Measurements from ENCODE around the gene RFPL1. TPM values are rescaled to one million over a fixed set of nuclear protein-coding genes. Genes with fewer than 3 reads are reported as not detected.
A peak's percentile ranks its signal among the peaks of the same experiment; 100 is the strongest.
"Not testable (repeated sequence)": the region's sequence is repeated elsewhere in the genome, so short reads cannot be mapped to it uniquely, and the experiment has no call there.

Gene RFPL1
- total RNA-seq: not detected
- long read RNA-seq: 0 reads

GRCh38 chr22:29438283-29438682 is at the start of gene RFPL1:
TSS of gene RFPL1 (plus strand) at chr22:29438583.
- intact Hi-C loops (cut with DNase I, micrococcal nuclease); ATAC-seq; DNase-seq: not testable (repeated sequence)

GRCh38 chr22:29388759-29389090 is 49.7 kb upstream of the RFPL1 start:
- ATAC-seq (no peak), DNase-seq (no peak)
- intact Hi-C loops (cut with DNase I, micrococcal nuclease): no loop called here

GRCh38 chr22:29390270-29390669 is 48.1 kb upstream of the RFPL1 start:
- ATAC-seq: no peak
- intact Hi-C loops (cut with DNase I, micrococcal nuclease): loop anchor here in 1 of 2 donors (10.0 kb wide), 1 partner anchor 135 kb away; no protein-coding TSS in a partner anchor

GRCh38 chr22:29391546-29391945 is 46.8 kb upstream of the RFPL1 start:
- no peak for DNase-seq
- ATAC-seq: no peak
- intact Hi-C loops (cut with DNase I, micrococcal nuclease): loop anchor here in 1 of 2 donors (10.0 kb wide), 1 partner anchor 133 kb away; no protein-coding TSS in a partner anchor

More at GRCh38 chr22:29390270-29390669, 48.1 kb upstream of the RFPL1 start:
- no peak for DNase-seq

DNA sequence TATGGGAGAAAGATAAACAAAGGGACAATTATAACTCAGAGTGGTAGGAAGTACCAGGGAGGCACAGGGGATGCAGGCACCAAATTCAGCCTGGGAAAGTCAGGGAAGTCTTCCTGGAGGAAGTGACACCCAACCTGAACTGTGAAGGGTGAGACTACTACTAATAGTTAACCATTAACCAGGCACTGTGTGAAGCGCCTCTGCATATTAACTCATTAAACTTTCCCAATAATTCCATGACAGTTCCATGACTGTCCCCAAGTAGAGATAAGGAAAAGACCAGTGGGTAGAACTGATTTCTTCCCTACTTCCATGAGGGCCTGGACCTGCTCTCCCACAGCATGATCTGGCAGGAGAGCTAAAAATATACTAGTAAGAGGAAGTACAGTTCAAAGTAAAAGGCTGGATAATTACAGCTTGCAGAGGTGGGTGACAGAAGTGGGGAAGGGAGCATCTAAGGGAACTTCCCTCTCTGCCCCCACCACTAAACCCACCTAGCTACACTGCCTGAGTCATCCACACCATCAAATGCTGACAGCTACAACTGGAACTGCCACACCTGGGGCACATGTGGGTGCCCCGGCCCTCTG is 45.3 kb upstream of the RFPL1 start:
- DNase-seq (no peak), ATAC-seq (peak; percentile 22)
- intact Hi-C loops (cut with DNase I, micrococcal nuclease): loop anchor here in 1 of 2 donors (10.0 kb wide), 1 partner anchor 132 kb away; no protein-coding TSS in a partner anchor

DNA sequence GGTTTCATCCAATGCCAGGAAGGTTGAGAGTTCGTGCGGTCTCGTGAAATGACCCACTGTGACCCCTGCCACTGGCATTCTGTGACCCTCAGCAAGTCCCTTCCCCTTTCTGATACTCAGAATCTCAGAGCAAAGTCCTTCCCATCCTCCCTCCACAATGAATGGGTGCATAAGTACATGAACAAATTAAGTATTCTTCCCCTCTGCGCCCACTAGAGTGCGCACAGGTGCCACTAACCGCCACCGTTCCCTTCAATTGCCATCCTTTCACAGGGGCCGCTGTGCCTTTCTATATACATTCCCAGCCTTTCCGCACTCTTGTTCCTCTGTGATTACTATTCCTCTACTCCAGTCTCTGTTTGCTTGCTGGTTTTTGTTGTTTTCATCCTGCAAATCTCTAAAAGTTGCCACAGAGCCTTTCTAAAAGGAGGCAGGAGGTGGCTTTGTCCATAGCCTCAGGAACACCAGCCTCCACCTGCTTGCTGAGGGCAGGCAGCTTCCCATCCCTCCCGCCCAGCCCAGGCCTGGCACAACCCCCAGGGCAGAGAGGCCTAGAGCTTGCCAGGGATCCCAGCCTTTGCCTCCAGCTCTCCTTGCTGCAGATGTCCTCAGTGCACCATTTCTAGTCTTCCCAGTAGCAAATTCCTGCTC is 43.3 kb upstream of the RFPL1 start:
- DNase-seq (peak; percentile 60 to 79), ATAC-seq (peak; percentile 86)
- intact Hi-C loops (cut with DNase I, micrococcal nuclease): loop anchor here in 1 of 2 donors (10.0 kb wide), 1 partner anchor 130 kb away; no protein-coding TSS in a partner anchor

DNA sequence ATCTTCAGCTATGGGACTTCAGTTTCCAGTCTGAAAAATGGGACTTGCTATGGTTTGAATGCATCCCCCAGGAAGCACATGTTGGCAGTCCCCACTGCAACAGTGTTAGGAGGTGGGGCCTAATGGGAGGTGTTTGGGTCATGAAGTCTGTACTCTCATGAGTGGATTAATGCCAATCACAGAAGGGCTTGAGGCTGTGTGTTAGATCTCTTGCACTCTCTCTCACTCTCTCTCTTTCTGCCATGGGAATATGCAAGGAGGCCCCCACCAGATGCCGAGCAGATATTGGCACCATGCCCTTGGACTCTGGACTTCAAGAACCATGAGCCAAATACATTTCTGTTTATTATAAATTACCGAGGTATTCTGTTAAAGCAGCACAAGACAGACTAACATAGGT is 42.3 kb upstream of the RFPL1 start:
- DNase-seq (no peak), ATAC-seq (no peak)
- intact Hi-C loops (cut with DNase I, micrococcal nuclease): loop anchor here in 1 of 2 donors (10.0 kb wide), 1 partner anchor 129 kb away; no protein-coding TSS in a partner anchor

GRCh38 chr22:29397791-29398190 is 40.6 kb upstream of the RFPL1 start:
- ATAC-seq (no peak), DNase-seq (no peak)
- intact Hi-C loops (cut with DNase I, micrococcal nuclease): loop anchor here in 1 of 2 donors (10.0 kb wide), 1 partner anchor 127 kb away; no protein-coding TSS in a partner anchor

DNA sequence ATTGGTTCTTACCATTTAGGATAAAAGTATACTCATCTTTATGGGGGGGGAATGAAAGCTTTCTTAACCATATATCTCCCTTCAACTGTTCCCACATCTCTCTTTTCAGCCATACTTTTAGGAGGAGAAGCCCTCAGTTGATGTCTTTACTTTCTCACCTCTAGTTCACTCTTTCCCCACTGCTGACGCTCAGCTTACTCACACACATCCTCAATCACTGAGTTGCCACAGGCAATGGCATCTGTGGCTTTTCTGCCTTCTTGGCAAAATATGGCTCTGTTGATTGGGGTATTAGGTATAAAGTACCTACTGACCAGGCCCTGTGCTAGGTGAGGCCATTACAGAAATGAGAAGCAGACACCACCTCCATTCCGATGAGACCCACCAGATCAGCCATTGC is 37.8 kb upstream of the RFPL1 start:
- no peak for ATAC-seq

GRCh38 chr22:29401538-29401937 is 36.8 kb upstream of the RFPL1 start:
- DNase-seq: not testable (repeated sequence)

More for the DNA sequence above, 37.8 kb upstream of the RFPL1 start:
- intact Hi-C loops (cut with DNase I, micrococcal nuclease): no loop called here
- no peak for DNase-seq

GRCh38 chr22:29408940-29409339 is 29.4 kb upstream of the RFPL1 start:
- no peak for ATAC-seq
- intact Hi-C loops (cut with DNase I, micrococcal nuclease): no loop called here

More at GRCh38 chr22:29401538-29401937, 36.8 kb upstream of the RFPL1 start:
- ATAC-seq; intact Hi-C loops (cut with DNase I, micrococcal nuclease): not testable (repeated sequence)

GRCh38 chr22:29411569-29412211 is 26.7 kb upstream of the RFPL1 start:
- intact Hi-C loops (cut with DNase I, micrococcal nuclease); DNase-seq; ATAC-seq: not testable (repeated sequence)

More at GRCh38 chr22:29408940-29409339, 29.4 kb upstream of the RFPL1 start:
- DNase-seq: no peak

DNA sequence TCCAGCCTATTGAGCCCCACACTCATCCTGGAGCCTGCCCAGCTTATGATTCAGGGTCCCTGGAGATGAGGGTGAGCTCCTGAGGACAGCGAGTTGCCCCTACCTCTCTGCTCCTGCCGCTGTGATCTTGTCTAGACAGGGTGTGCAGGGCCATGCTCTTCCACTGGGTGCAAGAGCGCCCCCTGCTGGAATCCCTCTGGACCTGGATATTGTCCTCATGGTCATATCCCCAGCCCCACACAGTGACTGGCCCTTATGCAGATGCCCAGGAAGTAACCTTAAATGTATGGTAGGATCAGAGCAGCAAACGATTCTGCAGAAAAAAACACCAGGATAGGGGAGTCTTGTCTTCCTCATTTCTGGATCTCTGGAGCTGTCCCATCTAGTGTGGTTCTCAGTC is 25.6 kb upstream of the RFPL1 start:
- intact Hi-C loops (cut with DNase I, micrococcal nuclease); DNase-seq: not testable (repeated sequence)
- ATAC-seq: peak; percentile 69

GRCh38 chr22:29414951-29415591 is 23.3 kb upstream of the RFPL1 start:
- ATAC-seq (peak; percentile 66), DNase-seq (peak in 1 of 2 donors; percentile 32)
- intact Hi-C loops (cut with DNase I, micrococcal nuclease): not testable (repeated sequence)

DNA sequence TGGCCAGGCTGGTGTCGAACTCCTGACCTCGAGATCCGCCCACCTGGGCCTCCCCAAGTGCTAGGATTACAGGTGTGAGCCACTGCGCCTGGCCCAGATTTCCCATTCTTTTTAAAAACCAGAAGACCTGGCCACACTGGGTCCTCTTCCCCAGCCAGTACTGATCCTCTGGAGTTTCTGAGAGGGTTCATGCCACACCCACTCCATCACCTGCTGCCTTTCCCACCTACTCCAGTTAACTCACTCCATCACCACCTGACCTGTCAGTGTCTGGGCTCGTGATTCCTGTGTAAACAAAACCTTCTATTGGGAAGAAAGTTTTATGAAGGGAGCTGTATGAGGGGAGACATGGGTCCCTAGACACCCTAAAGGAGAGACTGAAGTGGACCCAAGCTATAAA is 19.7 kb upstream of the RFPL1 start:
- intact Hi-C loops (cut with DNase I, micrococcal nuclease); DNase-seq; ATAC-seq: not testable (repeated sequence)

- ATAC-seq (no peak), DNase-seq (no peak)
- intact Hi-C loops (cut with DNase I, micrococcal nuclease): no loop called here
Observed at GRCh38 chr22:29426476-29426875, 11.9 kb upstream of the RFPL1 start.

- intact Hi-C loops (cut with DNase I, micrococcal nuclease): no loop called here
- ATAC-seq (no peak), DNase-seq (no peak)
Observed at GRCh38 chr22:29427176-29427760, 11.1 kb upstream of the RFPL1 start.

GRCh38 chr22:29431986-29432385 is 6.4 kb upstream of the RFPL1 start:
- no peak for ATAC-seq
- intact Hi-C loops (cut with DNase I, micrococcal nuclease): no loop called here
- no peak for DNase-seq

DNA sequence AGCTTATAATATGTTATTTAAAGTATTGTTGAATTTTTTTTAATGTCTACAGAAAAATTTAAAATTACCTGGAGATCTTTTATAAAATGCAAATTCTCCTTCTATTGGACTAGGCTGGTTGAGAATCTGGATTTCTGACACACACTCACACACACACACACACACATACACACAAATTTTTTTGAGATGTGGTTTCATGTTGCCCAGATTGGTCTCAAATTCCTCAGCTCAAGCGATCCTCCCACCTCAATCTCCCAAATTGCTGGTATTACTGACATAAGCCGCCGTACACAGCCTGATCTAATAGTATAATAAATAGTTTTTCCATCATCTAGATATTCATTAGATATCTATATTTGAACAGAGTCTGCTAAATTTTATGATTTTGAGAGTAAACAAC is 4.5 kb upstream of the RFPL1 start:
- no peak for DNase-seq
- no peak for ATAC-seq
- intact Hi-C loops (cut with DNase I, micrococcal nuclease): no loop called here
